Subcutaneous adipose tissue (tissue), 4 donors: ENCODE results near the gene BCAS4. TPM values are rescaled to one million over a fixed set of nuclear protein-coding genes. Genes with fewer than 3 reads are reported as not detected.

Source experiments
- CTCF ChIP-seq: fragments of 450-650 bp; IDR thresholded peaks from one replicate; pipeline ENCODE4 v1.5.1; 2016; ENCODE audit warnings: low read depth, mild to moderate bottlenecking, control low read depth, antibody characterized with exemption, moderate library complexity
- total RNA-seq, 4 donors: library from RNA; depleted of rRNA; stranded (reverse); fragments of >200 nt; gene quantifications; one replicate each; pipeline ENCODE4 v1.1.0, GENCODE V29; 2016

Gene BCAS4
- total RNA-seq, 4 donors from 2014 or later = 0.49 to 14.8 (median 4.3) TPM

GRCh38 chr20:50870561-50871161 is 75.8 kb downstream of the BCAS4 start:
- TF ChIP-seq CTCF = no peak

DNA sequence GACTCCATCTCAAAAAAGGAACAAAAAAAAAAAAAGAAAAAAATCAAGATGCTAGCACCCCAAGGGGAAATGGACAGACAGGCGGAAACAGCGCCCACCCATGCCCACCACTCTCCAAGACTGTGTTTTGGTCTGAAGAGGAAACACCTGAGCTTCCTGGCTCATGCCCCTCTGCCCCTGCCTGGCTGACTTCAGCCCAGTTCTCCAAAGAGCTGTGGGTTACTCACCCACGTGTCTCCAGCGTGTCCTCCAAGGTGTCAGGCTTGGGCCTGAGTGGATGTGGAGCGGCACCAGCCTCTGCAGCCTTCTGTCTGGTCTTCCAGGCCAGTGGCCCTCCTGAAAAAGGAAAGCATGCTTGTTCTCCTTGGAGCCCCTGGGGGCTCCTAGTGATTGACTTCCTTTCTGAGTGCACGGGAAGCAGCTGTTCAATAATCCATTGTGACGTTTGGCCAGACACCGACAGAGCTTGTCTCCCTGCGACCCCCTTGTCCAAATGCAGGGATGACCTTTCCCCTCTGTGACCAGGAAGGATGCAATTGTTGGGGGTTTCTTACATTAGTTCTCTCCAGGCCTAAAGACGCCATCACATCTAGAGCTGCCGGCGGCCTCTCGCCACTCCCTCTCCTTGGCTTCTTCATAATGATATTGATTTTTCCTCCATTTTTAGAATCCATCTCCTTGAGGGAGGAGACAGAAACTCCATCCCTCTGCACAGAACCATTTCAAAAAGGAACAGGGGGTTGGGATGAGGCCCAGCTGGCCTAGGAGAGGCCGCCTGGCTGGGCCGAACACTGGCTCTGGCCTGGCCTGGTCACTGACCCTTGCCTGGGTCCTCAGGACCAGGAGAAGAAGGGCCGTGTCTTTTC is 77.9 kb downstream of the BCAS4 start:
- no peak for TF ChIP-seq CTCF

- no peak for TF ChIP-seq CTCF
Observed at GRCh38 chr20:50873585-50873984, 78.7 kb downstream of the BCAS4 start.

GRCh38 chr20:50874111-50874757 is 79.4 kb downstream of the BCAS4 start:
- TF ChIP-seq CTCF = no peak

GRCh38 chr20:50874758-50875665 is 80.2 kb downstream of the BCAS4 start:
- no peak for TF ChIP-seq CTCF

DNA sequence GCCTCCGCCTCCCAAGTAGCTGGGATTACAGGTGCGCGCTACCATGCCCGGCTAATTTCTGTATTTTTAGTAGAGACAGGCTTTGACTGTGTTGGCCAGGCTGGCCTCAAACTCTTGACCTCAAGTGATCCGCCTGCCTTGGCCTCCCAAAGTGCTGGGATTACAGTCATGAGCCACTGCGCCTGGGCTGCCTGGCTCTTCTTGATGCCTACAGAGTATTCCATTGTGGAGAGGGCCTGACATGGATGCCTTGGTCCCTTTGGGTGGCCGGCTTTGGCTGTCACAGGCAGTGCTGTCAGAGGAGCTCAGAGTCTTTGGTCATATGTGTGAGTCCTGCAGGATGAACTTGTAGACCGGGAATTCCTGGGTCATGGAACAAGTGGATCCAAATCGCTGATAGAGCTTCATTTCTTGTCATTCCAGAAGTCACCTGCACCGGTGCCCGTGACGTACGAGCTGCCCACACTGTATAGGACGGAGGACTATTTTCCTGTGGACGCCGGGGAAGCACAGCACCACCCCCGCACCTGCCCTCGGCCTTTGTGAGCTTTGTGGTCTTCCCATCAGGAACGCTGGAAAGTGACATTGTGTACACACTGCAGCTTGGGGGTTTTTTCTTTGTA is 81.3 kb downstream of the BCAS4 start:
- TF ChIP-seq CTCF = no peak
